ENCODE data around the gene IL2RA.
"Not testable (repeated sequence)": the region's sequence is repeated elsewhere in the genome, so short reads cannot be mapped to it uniquely, and the experiment has no call there.

IL2RA gene

GRCh38 chr10:6011558-6011957, 50.6 kb downstream of the IL2RA start:
- no peak overlapping the region for H3K27ac ChIP-seq (ENCODE audit: low read depth, low read length)
- H3K27me3 ChIP-seq (ENCODE audit: control insufficient read depth, insufficient read depth, low read length), result no peaks in the 10 kb centered on the region

DNA sequence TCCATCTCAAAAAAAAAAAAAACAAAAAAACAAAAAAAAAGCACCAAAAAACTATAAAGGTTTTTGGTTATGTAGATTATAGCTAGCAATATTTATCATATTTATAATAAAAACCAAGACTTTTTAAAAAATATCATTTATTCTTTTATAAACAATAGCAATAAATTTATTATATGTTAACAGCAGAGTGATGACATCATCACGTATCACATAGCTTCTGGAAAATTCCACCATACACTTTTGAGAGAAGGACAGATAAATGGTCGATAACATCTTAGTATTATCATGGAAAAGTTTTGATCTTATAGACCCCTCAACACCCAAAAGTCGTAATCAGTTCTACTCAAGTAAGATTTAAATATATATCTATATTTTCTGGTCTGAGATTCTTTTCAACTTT, 51.6 kb downstream of the IL2RA start:
- no peak overlapping the region for H3K27ac ChIP-seq (ENCODE audit: low read depth, low read length)
- H3K4me3 ChIP-seq (ENCODE audit: low read length), result no peak overlapping the region
- H3K4me1 ChIP-seq (ENCODE audit: control insufficient read depth, insufficient read depth, low read length), result no peaks in the 10 kb centered on the region
- H3K9ac ChIP-seq (ENCODE audit: low read length), result no peak overlapping the region
- no peaks in the 10 kb centered on the region for H3K36me3 ChIP-seq (ENCODE audit: control insufficient read depth, insufficient read depth, low read length)
- H3K27me3 ChIP-seq (ENCODE audit: control insufficient read depth, insufficient read depth, low read length), result no peaks in the 10 kb centered on the region

More at GRCh38 chr10:6011558-6011957, 50.6 kb downstream of the IL2RA start:
- H3K4me1 ChIP-seq (ENCODE audit: control insufficient read depth, insufficient read depth, low read length), result no peaks in the 10 kb centered on the region
- H3K36me3 ChIP-seq (ENCODE audit: control insufficient read depth, insufficient read depth, low read length), result no peaks in the 10 kb centered on the region
- H3K9ac ChIP-seq (ENCODE audit: low read length), result no peak overlapping the region
- no peak overlapping the region for H3K4me3 ChIP-seq (ENCODE audit: low read length)

DNA sequence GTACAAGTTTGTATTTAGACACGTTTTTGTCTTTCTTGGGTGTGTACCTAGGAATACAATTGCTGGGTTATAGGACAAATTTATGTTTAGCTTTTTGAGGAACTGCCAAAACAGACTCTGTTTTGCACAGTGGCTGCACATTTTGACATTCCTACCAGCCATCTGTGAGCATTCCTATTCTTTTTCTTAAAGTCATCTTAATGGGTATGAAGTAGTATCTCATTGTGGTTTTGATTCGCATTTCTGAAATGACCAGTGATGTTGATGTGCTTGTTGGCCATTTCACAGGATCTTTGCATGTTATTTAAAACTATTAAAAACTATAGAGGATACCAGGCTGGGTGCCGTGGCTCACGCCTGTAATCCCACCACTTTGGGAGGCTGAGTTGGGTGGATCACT, 52.2 kb downstream of the IL2RA start:
- H3K4me1 ChIP-seq (ENCODE audit: control insufficient read depth, insufficient read depth, low read length), result no peaks in the 10 kb centered on the region
- H3K36me3 ChIP-seq (ENCODE audit: control insufficient read depth, insufficient read depth, low read length), result no peaks in the 10 kb centered on the region
- H3K4me3 ChIP-seq (ENCODE audit: low read length), result no peak overlapping the region
- no peak overlapping the region for H3K9ac ChIP-seq (ENCODE audit: low read length)
- no peaks in the 10 kb centered on the region for H3K27me3 ChIP-seq (ENCODE audit: control insufficient read depth, insufficient read depth, low read length)
- no peak overlapping the region for H3K27ac ChIP-seq (ENCODE audit: low read depth, low read length)

- no peak overlapping the region for H3K9ac ChIP-seq (ENCODE audit: low read length)
- H3K27ac ChIP-seq (ENCODE audit: low read depth, low read length), result no peak overlapping the region
- no peaks in the 10 kb centered on the region for H3K27me3 ChIP-seq (ENCODE audit: control insufficient read depth, insufficient read depth, low read length)
- no peaks in the 10 kb centered on the region for H3K36me3 ChIP-seq (ENCODE audit: control insufficient read depth, insufficient read depth, low read length)
- H3K4me3 ChIP-seq (ENCODE audit: low read length), result no peak overlapping the region
- H3K4me1 ChIP-seq (ENCODE audit: control insufficient read depth, insufficient read depth, low read length), result no peaks in the 10 kb centered on the region
These were observed 53.0 kb downstream of the IL2RA start for GRCh38 chr10:6009150-6009549.

GRCh38 chr10:6008497-6009142, 53.5 kb downstream of the IL2RA start:
- no peak overlapping the region for H3K27ac ChIP-seq (ENCODE audit: low read depth, low read length)
- no peaks in the 10 kb centered on the region for H3K36me3 ChIP-seq (ENCODE audit: control insufficient read depth, insufficient read depth, low read length)
- no peak overlapping the region for H3K9ac ChIP-seq (ENCODE audit: low read length)
- no peaks in the 10 kb centered on the region for H3K27me3 ChIP-seq (ENCODE audit: control insufficient read depth, insufficient read depth, low read length)
- no peaks in the 10 kb centered on the region for H3K4me1 ChIP-seq (ENCODE audit: control insufficient read depth, insufficient read depth, low read length)
- peak overlapping the region; percentile 4 for H3K4me3 ChIP-seq (ENCODE audit: low read length)

DNA sequence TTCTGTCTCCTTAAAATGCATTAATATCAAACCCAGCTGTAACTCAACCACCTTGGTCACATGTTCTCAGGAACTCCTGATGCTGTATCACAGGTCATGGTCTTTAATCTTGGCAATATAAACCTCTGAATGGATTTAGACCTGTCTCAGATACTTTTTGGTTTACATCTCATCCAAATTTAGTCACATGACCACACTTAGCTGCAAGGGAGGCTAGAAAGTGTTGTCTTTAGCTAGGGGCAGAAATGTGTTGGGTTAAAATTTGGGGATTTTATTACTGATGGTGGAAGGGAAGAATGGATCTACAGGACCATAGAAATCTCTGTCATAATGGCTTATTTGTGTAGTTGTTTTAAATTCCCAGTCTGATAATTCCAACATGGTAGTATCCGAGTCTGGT, 55.2 kb downstream of the IL2RA start:
- Histone ChIP-seq H3K27me3 (ENCODE audit: control insufficient read depth, insufficient read depth, low read length) (no peaks in the 10 kb centered on the region), H3K9ac (ENCODE audit: low read length) (no peak overlapping the region), H3K27ac (ENCODE audit: low read depth, low read length) (no peak overlapping the region), H3K36me3 (ENCODE audit: control insufficient read depth, insufficient read depth, low read length) (no peaks in the 10 kb centered on the region), H3K4me3 (ENCODE audit: low read length) (no peak overlapping the region), H3K4me1 (ENCODE audit: control insufficient read depth, insufficient read depth, low read length) (no peaks in the 10 kb centered on the region)

DNA sequence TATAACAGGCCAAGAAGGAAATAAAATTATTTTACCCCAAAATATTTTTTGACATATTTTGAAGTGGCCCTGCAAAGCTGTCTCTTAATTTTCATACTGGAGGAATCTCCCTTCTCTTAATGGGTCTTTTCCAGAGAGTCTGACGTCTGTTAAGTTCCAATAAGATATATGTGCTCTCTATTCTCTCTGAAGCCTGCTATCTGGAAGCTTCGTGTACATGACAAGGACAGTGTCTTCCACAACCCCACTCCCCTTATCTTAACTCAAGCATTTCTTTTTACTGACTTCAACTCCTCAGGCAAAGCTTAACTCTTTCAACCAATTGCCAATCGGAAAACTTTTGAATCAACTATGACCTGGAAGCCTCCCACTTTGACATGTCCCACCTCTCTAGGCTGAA, 55.6 kb downstream of the IL2RA start:
- Histone ChIP-seq H3K27ac (ENCODE audit: low read depth, low read length) (no peak overlapping the region), H3K36me3 (ENCODE audit: control insufficient read depth, insufficient read depth, low read length) (no peaks in the 10 kb centered on the region), H3K9ac (ENCODE audit: low read length) (no peak overlapping the region), H3K4me3 (ENCODE audit: low read length) (no peak overlapping the region), H3K4me1 (ENCODE audit: control insufficient read depth, insufficient read depth, low read length) (no peaks in the 10 kb centered on the region), H3K27me3 (ENCODE audit: control insufficient read depth, insufficient read depth, low read length) (no peaks in the 10 kb centered on the region)

GRCh38 chr10:6005856-6006395, 56.2 kb downstream of the IL2RA start:
- Histone ChIP-seq H3K9ac (ENCODE audit: low read length) (no peak overlapping the region), H3K4me1 (ENCODE audit: control insufficient read depth, insufficient read depth, low read length) (no peaks in the 10 kb centered on the region), H3K27me3 (ENCODE audit: control insufficient read depth, insufficient read depth, low read length) (no peaks in the 10 kb centered on the region), H3K4me3 (ENCODE audit: low read length) (no peak overlapping the region), H3K36me3 (ENCODE audit: control insufficient read depth, insufficient read depth, low read length) (no peaks in the 10 kb centered on the region), H3K27ac (ENCODE audit: low read depth, low read length) (no peak overlapping the region)

- not testable (repeated sequence) for H3K27ac ChIP-seq (ENCODE audit: low read depth, low read length); H3K4me1 ChIP-seq (ENCODE audit: control insufficient read depth, insufficient read depth, low read length); H3K9ac ChIP-seq (ENCODE audit: low read length); H3K4me3 ChIP-seq (ENCODE audit: low read length); H3K36me3 ChIP-seq (ENCODE audit: control insufficient read depth, insufficient read depth, low read length); H3K27me3 ChIP-seq (ENCODE audit: control insufficient read depth, insufficient read depth, low read length)
These were observed 56.9 kb downstream of the IL2RA start for GRCh38 chr10:6005161-6005804.

- Histone ChIP-seq H3K27me3 (ENCODE audit: control insufficient read depth, insufficient read depth, low read length) (no peaks in the 10 kb centered on the region), H3K4me1 (ENCODE audit: control insufficient read depth, insufficient read depth, low read length) (no peaks in the 10 kb centered on the region), H3K36me3 (ENCODE audit: control insufficient read depth, insufficient read depth, low read length) (no peaks in the 10 kb centered on the region), H3K4me3 (ENCODE audit: low read length) (no peak overlapping the region), H3K9ac (ENCODE audit: low read length) (no peak overlapping the region), H3K27ac (ENCODE audit: low read depth, low read length) (no peak overlapping the region)
These were observed 59.2 kb downstream of the IL2RA start for GRCh38 chr10:6002809-6003510.

- H3K27me3 ChIP-seq (ENCODE audit: control insufficient read depth, insufficient read depth, low read length), result no peaks in the 10 kb centered on the region
- H3K9ac ChIP-seq (ENCODE audit: low read length), result no peak overlapping the region
- H3K27ac ChIP-seq (ENCODE audit: low read depth, low read length), result no peak overlapping the region
- no peaks in the 10 kb centered on the region for H3K36me3 ChIP-seq (ENCODE audit: control insufficient read depth, insufficient read depth, low read length)
- H3K4me1 ChIP-seq (ENCODE audit: control insufficient read depth, insufficient read depth, low read length), result no peaks in the 10 kb centered on the region
- H3K4me3 ChIP-seq (ENCODE audit: low read length), result no peak overlapping the region
These were observed 62.6 kb downstream of the IL2RA start for GRCh38 chr10:5999440-6000165.

DNA sequence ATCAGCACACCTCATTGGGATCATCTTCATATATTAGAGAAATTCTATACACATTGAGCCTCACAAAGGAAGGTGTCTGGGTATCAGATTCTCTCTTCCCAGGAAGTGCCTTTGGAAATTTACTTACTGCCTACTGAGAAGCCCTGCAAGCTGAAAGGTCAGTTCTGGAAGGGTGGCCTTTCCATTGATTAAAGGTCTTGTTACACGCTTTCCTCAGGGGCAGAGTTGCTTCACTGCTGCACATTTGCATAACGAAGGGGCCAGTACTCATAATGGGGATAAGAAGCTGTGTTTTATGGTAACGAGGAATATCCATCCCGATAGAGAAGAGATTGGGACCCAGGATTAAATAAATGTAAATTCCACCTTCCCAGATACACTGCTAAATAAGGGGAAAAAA, 65.5 kb downstream of the IL2RA start:
- Histone ChIP-seq H3K9ac (ENCODE audit: low read length) (no peak overlapping the region), H3K27me3 (ENCODE audit: control insufficient read depth, insufficient read depth, low read length) (no peaks in the 10 kb centered on the region), H3K4me3 (ENCODE audit: low read length) (no peak overlapping the region), H3K27ac (ENCODE audit: low read depth, low read length) (no peak overlapping the region), H3K4me1 (ENCODE audit: control insufficient read depth, insufficient read depth, low read length) (no peaks in the 10 kb centered on the region), H3K36me3 (ENCODE audit: control insufficient read depth, insufficient read depth, low read length) (no peaks in the 10 kb centered on the region)

Data from rectal smooth muscle tissue (tissue), 1 donor.